ENCODE data around the gene PURB. TPM values are rescaled to one million over a fixed set of nuclear protein-coding genes. Genes with fewer than 3 reads are reported as not detected.
A peak's percentile ranks its signal among the peaks of the same experiment; 100 is the strongest.

PURB gene
- polyA plus RNA-seq, 1 of the 3 experiments (the other 2 are of a cell fraction): 4.8 TPM

DNA sequence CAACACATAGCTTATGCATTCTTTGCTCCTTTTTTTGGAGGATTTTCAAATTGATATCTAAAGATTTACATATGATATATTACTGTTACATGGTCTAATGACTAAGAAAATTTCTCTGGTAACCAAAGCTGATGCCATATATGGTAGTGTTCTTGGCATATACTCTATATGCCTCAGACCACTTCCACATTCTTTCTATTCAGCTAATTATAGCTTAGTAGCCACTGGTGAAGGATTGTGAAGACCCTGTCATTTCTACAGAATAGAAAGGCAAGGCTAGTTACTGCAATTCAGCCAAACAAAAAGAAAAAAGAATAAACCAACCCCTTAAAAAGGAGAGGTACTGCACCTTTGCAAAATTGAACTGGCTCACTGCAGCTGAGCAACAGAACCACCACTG is 3.7 kb downstream of the PURB start:
- Histone ChIP-seq H3K9ac (peak overlapping the region; percentile 79; the same call in 1 of the 2 replicates), H3K79me2 (ENCODE audit: insufficient read depth) (peaks cover 91% of the 10 kb centered on the region), H3K9me3 (no peaks in the 10 kb centered on the region), H3K27ac (ENCODE audit: low read depth in 2 of 2, low read length in 1 of 2) (peak overlapping the region; percentile 62 to 79; a peak in 3 of 4 replicates), H3K4me3 (ENCODE audit: low read depth in 2 of 2, low read length in 1 of 2) (peak overlapping the region; percentile 72 to 87), H3K4me1 (ENCODE audit: control insufficient read depth in 1 of 2, insufficient read depth in 2 of 2, low read depth in 1 of 2, low read length in 1 of 2) (peaks cover 23 to 49% of the 10 kb centered on the region in 2 experiments; a peak in 3 of 4 replicates), H3K36me3 (replicated peaks in 1 of 2; ENCODE audit: control insufficient read depth in 1 of 2, insufficient read depth in 2 of 2, low read length in 1 of 2) (peaks cover 66 to 69% of the 10 kb centered on the region in 2 experiments), H4K20me1 (ENCODE audit: insufficient read depth) (peaks cover 76% of the 10 kb centered on the region), H3K9me2 (no peaks in the 10 kb centered on the region), H3F3A (replicated peaks; ENCODE audit: insufficient read depth) (peaks cover 47% of the 10 kb centered on the region), H3K4me2 (peak overlapping the region; percentile 81), H2AFZ (ENCODE audit: low read depth) (no peak overlapping the region), H3K27me3 (ENCODE audit: insufficient read depth) (no peaks in the 10 kb centered on the region)
- ChIA-PET POLR2A (no interaction called here), CTCF (interaction anchor here (0.7 to 4.0 kb wide), 9 partner anchors 19 to 298 kb away, joined by 3 to 38 read pairs (median 4); no protein-coding TSS in a partner anchor)
- TF ChIP-seq RXRA (IDR thresholded peaks at IDR 0.05; ENCODE audit: borderline replicate concordance, low read depth) (0 out of 2 replicates have a peak, but pooled peaks have one; percentile 15), NFIC (IDR thresholded peaks at IDR 0.05; ENCODE audit: borderline replicate concordance) (peak; percentile 77), JUND (IDR thresholded peaks at IDR 0.05) (peak; percentile 42; the same call in 1 of the 2 replicates), TEAD4 (IDR thresholded peaks at IDR 0.05; ENCODE audit: borderline replicate concordance, insufficient read depth) (peak; percentile 33; the same call in 1 of the 2 replicates), MEF2A (IDR thresholded peaks at IDR 0.05; ENCODE audit: borderline replicate concordance, low read depth) (peak; percentile 79), EP300 (IDR thresholded peaks at IDR 0.05; ENCODE audit: borderline replicate concordance in 1 of 2, low read depth in 1 of 2, low read length in 1 of 2) (peak in 1 of 2 experiments; percentile 64; a peak in 1 of 4 replicates), PBX3 (IDR thresholded peaks at IDR 0.05) (peak; percentile 72; the same call in 1 of the 2 replicates), TCF12 (IDR thresholded peaks at IDR 0.05) (peak; percentile 56), CTCF (IDR thresholded peaks at IDR 0.05) (no peak), TAF1 (IDR thresholded peaks at IDR 0.05; ENCODE audit: borderline replicate concordance, low read depth, low read length) (no peak), FOSL2 (IDR thresholded peaks at IDR 0.05; ENCODE audit: borderline replicate concordance, low read depth) (0 out of 2 replicates have a peak, but pooled peaks have one; percentile 4), ELF1 (IDR thresholded peaks at IDR 0.05) (peak; percentile 54; the same call in 1 of the 2 replicates), MXI1 (IDR thresholded peaks at IDR 0.05; ENCODE audit: low read depth, low read length) (peak; percentile 28; the same call in 1 of the 2 replicates), FOXJ3 (CRISPR knock-in tag; IDR thresholded peaks at IDR 0.05) (no peak)
- TF ChIP-seq, protein P1, sequence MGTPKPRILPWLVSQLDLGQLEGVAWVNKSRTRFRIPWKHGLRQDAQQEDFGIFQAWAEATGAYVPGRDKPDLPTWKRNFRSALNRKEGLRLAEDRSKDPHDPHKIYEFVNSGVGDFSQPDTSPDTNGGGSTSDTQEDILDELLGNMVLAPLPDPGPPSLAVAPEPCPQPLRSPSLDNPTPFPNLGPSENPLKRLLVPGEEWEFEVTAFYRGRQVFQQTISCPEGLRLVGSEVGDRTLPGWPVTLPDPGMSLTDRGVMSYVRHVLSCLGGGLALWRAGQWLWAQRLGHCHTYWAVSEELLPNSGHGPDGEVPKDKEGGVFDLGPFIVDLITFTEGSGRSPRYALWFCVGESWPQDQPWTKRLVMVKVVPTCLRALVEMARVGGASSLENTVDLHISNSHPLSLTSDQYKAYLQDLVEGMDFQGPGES (IDR thresholded peaks at IDR 0.05; ENCODE audit: low read depth, low read length): no peak
- TF ChIP-seq, protein P2, sequence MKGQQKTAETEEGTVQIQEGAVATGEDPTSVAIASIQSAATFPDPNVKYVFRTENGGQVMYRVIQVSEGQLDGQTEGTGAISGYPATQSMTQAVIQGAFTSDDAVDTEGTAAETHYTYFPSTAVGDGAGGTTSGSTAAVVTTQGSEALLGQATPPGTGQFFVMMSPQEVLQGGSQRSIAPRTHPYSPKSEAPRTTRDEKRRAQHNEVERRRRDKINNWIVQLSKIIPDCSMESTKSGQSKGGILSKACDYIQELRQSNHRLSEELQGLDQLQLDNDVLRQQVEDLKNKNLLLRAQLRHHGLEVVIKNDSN (IDR thresholded peaks at IDR 0.05; ENCODE audit: borderline replicate concordance, low read depth): no peak
- DNase-seq: no peak

All from SK-N-SH (cell line).